Measurements from ENCODE around the gene LAMA2.

LAMA2 gene

DNA sequence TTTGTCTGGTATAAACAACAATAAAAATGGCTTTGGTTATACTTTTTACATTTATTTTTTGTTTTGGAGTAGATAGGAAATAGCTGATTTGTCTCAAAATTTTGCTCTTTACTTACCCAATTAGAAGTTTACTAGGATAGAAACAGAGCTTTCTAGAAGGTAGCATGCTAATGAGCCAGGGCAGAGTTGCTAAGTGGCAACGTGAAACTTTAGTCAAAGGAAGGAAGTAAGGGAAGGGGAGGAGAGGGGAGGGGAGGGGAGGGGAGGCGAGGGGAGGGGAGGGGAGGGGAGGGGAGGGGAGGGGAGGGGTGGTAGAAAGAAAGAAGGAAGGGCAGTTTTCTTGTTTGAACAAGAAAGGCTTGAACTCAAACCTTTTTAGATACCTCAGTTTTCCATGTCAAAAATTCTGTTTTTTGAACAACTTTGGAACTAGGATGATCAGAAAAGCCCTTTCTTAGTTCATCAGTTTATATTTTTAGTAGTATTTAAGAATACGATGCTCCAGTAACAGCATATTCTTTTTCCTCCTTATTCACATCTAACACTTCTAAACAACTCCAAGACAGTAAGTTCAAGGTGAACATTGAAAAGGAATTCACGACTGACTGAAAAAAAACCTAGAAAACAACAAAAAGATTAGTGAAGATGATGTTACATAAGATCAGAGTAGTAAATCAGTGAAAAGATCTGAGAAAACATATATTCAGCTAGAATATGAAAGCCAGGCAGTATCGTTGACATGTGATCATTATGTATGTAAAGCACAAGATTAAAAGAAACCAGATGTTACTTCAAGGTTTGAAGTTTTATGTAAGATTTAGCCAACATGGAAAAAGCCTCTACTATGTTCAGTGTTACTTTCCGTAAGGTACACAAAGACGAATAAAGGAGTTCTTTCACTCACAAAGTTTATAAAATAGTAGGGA lies 563.6 kb downstream of the LAMA2 start:
- DNase-seq (ENCODE audit: low read depth), result no peak

DNA sequence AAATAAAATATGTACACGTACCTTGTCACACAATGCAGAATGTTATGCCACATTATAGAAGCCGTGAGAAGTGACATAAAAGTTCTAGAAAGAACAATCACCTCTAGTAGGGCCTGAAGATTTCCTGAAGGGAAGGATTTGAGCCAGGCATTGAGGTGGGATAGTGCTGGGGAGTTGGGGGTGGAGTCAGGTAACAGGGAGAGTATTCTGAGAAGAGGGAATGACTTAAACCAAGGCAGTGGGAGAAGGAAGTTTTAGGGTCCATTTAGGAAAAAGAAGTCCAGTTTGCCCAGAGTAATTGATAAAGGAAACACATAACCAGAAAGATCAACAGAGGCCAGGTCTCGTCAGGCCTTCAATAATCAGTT lies 564.2 kb downstream of the LAMA2 start:
- DNase-seq (ENCODE audit: low read depth), result no peak

DNA sequence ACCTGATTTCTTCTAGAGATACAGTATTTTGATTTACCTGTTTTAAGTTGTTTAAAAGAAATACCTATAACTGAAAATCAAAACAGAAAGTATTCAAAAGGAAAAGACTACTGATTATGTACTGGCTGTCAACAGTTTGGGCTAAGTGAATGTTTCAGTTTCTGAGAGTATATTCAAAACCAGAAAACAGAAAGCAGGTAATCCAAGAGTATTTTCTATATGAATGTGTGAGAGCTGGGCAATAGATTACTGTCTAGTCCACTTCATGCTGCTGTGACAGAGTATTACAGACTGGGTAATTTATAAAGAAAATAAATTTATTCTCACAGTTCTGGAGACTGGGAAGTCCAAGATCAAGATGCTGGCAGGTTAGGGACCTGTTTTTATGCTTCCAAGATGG lies 566.0 kb downstream of the LAMA2 start:
- no peak for DNase-seq (ENCODE audit: low read depth)

DNA sequence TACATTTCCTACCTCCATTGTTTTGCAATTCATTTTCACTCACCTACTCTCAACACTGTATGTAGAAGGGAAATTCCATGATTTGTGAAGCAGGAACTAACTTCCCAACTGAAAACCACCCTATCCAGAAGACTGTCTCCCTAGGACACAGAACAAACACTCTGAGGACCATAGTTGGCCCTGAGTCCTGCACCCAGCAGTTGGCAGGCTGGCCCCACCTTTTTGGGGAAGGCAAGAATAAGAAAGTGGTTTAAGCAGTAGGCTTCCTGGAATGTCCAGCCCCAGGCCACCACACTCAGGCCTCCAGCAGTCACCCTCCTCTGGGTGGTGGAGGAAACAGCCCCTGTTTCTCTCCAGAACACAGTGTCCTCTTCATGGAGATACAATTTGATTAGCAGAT lies 568.2 kb downstream of the LAMA2 start:
- DNase-seq (ENCODE audit: low read depth), result no peak

DNA sequence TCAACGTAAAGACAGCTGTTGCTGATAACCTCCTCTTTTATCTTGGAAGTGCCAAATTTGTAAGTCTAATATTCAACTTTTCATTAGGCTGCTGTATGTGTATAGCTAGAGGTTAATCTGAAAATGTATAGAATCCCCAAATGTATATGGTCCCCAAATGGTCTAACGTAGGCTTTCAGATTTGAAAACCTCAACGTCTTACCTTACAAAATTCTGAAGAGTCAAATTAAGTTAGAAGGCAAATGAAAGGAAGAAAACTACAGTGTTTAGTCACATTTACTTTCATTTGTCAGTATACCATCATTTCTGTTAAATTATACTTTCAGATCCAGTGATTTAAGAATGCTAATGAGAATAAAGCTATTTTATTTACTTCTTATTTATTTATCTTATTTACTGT lies 570.1 kb downstream of the LAMA2 start:
- no peak for DNase-seq (ENCODE audit: low read depth)

DNA sequence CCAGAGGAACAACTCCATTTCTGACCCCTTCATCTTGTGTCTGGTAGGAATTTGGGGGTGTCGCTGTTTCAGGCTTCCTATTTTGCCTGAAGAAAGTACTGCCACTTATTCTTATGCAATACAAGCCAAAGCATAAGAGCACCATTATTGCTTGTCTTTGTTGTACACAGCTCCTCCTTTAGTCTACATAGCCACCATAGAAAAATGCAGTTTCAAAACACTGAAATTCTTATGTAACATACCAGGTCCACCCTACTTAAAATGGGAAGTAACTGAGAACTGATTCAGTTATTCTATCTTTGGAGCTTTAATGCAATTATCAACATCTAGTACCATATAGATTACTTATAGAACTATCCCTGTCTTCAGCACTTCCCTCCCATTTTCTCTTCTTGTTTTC lies 571.5 kb downstream of the LAMA2 start:
- peak; percentile 3 for DNase-seq (ENCODE audit: low read depth)

DNA sequence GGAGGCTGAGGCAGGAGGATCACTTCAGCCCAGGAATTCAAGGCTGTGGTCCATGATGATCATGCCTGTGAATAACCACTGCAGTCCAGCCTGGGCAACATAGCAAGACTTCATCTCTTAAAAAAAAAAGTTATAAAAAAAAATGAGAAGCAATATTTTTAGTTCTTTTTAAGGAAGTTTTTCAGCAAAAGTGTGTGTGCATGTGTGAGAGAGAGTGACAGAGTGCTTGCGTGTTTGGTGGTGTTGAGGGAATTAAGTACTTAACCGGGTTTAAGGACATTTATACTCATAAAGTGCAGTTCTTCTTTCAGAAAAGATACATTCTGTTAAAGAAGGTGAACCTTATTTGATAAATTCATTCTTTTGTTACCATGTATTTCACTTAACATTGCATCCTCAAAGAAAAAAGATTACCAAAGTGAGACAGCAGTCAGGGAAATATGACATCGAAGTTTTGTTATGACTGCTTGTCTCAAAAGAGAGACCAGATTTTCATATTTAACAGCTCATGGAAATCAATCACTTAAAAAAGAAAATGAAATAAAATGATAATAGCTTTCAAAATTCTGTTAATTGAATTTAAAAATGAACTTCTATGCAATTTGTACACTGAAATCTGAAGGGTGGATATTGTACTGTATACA lies 572.3 kb downstream of the LAMA2 start:
- DNase-seq (ENCODE audit: low read depth), result no peak

DNA sequence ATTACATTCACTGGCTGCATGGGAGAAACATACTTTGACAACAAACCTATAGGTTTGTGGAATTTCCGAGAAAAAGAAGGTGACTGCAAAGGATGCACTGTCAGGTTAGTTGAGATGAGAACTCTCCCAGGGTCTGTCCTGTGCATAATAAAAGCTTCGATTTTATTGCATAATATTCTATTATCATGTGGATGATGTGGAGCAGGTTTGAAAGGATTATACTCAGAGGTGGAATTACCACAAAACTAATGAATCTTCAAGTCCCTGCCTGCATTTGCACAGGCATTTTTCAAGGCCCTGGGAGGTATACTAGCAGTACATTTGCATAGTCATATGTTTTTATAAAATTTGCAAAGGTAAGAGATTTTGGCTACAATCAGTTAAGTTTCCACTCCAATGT lies 577.3 kb downstream of the LAMA2 start:
- no peak for DNase-seq (ENCODE audit: low read depth)

GRCh38 chr6:129469070-129469662 lies 586.2 kb downstream of the LAMA2 start:
- peak; percentile 28 for DNase-seq (ENCODE audit: low read depth)

GRCh38 chr6:129472239-129472638 lies 589.3 kb downstream of the LAMA2 start:
- DNase-seq (ENCODE audit: low read depth), result no peak

DNA sequence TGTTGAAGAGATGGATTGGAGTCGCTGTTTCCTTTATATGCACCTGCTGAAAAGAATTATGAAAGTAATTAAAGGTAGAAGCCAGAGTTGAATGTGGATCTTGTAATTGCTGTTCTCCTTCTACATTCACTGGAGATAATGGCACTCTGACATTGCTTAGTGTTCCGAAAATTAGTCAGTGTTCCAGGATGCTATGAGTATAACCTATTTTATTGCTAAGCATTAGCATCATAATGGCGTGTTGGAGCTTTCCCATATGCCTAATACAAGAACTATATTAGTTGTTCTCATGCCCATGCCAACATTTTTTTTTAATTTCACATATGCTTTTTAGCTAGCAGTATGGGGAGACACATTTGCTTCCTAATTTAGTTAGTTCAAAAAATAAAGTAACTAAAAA lies 590.6 kb downstream of the LAMA2 start:
- DNase-seq (ENCODE audit: low read depth), result no peak

DNA sequence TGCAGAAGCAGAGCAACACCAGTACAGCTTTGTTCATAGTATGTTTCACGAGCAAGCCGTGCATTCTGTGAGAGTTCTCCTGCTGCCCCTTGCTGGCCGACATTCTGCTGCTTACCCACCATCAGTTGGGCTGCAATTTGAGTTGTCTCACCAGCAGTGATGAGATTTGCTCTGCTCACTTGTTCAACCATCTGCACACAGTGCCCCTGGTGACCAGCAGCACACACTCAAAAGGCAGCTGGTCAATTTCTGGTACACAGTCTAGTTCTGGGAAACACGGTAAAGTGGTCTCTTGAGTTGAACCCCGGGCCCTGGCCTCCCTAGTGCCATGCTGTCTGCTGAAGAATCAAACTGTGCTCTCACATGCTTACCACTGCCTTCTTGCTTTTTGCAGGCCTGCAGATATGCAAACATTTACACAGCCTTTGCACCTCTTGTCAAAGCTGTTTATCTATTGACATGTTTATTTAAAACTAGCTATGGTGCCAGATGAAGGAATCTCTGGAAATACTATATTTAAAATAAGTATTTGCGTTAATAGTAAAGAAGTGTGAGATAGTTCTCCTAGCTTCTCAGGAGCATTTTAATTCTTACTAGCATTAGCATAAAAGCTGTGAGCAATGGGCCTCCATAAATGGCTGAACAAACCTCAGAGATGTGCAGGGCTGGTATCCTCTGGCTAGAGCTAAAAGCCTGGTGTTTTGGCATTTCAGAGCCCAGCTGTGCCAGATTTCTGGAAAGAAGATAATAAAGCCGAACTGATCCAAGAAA lies 592.7 kb downstream of the LAMA2 start:
- no peak for DNase-seq (ENCODE audit: low read depth)

DNA sequence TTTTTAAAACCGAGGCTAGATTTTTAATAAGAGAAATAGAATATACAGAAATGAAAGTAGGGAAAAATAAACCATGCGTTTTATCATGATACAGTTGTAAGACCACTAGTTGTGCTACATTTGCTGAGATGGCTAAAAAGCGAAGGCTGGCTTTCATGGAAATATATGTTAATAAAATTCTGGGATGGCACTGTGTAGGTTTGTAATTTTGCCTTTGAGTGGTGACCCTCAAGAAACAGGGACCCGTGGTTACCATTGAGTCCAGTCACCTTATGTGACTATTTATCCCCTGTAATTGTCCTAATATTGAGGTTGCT lies 593.3 kb downstream of the LAMA2 start:
- no peak for DNase-seq (ENCODE audit: low read depth)

GRCh38 chr6:129476810-129477209 lies 593.9 kb downstream of the LAMA2 start:
- no peak for DNase-seq (ENCODE audit: low read depth)

DNA sequence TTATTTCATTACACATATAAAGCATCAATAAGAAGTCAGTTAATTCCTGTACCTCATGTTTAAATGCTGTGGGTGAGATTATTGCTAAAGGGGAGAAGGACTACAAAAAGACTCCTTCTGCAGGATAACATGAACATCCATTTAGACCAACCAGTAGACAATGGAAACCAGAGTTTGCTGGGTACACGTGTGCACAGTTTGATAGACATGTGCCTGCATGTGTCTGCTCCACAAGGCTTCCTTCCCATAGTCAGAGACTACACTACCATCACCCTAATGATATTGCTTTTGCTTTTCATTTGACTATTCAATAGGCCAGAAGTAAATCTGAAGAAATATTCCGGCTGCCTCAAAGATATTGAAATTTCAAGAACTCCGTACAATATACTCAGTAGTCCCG lies 595.4 kb downstream of the LAMA2 start:
- no peak for DNase-seq (ENCODE audit: low read depth)

- DNase-seq (ENCODE audit: low read depth), result peak; percentile 19
These were observed 598.8 kb downstream of the LAMA2 start for GRCh38 chr6:129481706-129482105.

DNA sequence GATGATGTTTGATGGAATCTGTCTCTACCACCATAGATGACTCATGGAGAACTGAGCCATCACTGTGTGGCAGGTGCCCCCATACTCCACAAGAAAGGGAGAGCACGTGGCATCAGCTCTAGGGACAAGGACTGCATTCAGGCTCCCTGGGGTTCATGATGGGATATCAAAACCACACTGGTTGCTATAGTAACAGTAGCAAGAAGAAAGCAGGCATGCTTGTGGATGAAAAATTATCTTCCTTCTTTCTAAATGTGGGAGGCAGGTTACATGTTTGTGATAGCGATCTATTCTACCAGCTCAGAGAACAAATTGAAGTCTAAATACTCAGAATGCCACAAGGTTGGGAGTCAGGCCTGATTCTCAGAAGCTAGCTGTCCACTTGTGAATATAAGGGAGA lies 602.8 kb downstream of the LAMA2 start:
- DNase-seq (ENCODE audit: low read depth), result no peak

- DNase-seq (ENCODE audit: low read depth), result no peak
These were observed 603.4 kb downstream of the LAMA2 start for GRCh38 chr6:129486327-129486726.

DNA sequence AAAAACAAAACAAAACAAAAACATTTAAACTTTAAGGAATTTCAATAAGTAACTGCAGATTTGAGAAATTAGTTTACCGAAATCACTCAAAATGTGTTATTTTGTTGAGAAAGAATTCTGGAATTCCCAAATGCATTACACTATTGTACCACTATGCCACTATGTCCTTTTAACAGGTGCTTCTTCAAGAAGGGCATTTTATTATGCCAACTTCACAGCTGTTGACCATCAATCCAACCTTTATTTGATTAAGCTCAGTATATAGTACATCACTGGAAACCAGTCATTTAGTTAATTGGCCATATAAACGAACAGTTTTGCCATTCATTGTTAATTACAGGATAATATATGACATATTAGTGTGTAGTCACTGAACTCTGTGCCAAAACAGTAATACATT lies 605.4 kb downstream of the LAMA2 start:
- DNase-seq (ENCODE audit: low read depth), result no peak

GRCh38 chr6:129489215-129489765 lies 606.4 kb downstream of the LAMA2 start:
- no peak for DNase-seq (ENCODE audit: low read depth)

DNA sequence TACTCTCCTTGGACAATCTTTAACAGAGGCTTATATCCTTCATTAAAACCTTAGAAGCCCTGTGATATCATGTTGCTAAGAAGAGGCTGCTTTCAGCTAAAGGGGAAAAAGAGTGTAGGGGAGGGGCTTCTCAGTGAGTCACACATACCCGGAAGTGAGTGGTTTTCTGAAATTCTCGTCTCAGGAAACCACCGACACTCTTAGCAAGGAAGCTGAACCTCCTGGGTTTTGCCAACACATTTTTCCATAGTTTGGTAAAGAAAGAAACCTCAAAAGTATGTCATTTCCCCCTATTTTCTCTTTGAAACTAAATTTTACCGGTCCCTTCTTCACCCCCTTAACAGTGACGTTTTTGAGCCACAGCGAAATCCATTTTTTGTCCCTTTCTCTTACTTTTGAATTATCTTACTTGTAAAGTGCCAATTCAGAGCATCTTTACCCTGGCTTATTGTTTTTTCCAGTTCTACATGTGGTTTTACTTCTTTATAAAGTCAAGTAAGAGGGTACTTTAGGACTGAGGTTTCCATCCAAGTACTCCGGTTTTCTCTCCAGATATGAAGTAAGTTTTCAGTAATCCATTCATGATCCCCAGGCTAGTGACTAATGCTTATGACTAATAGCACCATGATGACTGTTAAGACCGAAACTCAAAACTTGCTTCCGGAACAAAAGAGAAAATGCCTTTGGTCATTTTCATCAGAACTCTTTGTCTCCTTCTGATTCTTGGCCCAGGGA lies 607.8 kb downstream of the LAMA2 start:
- peak; percentile 97 for DNase-seq (ENCODE audit: low read depth)

DNA sequence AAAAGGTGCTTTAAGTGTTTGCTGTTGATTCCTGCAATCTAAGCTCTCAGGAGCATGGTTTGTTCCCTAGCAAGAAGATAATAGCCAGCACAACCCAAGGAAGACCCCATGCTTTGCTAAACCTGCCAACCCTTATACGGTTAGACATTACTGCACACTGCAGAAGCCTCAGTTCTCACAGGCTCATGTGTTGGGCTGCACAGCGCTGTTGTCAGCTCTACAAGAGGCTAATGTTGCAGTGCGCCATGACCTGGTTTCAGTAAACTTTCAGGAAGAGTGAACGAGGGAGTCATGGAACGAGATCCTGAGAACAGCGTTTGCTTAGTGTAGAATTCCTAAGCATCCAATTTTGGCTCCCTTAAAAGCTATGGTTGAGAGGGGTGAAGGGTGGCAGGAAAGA lies 608.5 kb downstream of the LAMA2 start:
- DNase-seq (ENCODE audit: low read depth), result peak; percentile 28

Measured in EH (cell line).